GM18526 (cell line): Measurements from ENCODE around the gene COX19.

ENCODE experiments used
- POLR2A ChIP-seq: IDR thresholded peaks from 3 replicates; pipeline ENCODE4 v1.6.1; 2011; ENCODE audit not compliant: insufficient read length; ENCODE audit errors: extremely low read depth

The COX19 gene

DNA sequence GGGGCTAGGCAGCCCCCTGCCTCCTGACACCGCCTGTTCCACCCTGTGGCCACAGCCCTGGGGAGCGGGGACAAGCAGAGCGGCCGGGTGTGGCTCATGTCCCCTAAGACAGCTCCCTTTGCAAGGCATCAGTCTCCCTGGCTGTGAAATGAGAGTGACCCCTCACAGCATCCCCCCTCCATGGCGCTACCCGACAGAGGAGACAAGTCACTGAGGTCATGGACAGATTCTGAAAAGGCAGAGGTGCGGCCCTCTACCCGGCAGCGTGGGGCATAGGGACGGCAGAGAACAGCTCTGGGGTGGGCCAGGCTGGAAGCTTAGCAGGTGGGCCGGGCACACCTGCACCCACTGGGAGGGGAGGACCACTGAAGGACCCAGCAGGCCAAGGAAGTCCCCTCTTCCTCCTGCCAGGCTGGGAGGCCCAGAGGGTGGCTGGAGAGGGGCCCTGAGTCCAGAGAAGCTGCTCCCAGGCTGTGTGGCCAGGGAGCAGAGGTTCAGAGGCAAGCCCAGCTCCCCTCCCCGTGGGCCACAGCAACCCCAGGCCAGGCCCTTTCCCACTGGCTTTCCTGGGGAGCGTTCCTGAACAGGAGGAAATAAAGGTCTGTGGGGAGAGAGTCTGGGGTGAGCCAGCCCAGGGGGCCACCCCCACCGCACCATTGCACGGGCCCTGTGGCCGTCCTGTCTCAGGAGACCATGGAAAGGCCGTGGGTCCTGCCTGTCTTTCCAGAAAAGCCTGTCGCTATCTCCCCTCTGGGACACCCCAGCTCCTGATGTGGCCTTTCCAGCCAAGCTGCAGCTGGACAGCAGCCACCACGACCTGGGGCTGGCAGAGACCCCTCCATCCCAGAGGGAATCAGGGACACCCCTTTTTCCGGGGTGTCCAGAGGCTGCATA lies 22.6 kb downstream of the COX19 start:
- no peak for TF ChIP-seq POLR2A

GRCh38 chr7:951881-952547 lies 23.3 kb downstream of the COX19 start:
- TF ChIP-seq POLR2A: no peak

- no peak for TF ChIP-seq POLR2A
Measured at GRCh38 chr7:949021-949934, 26.1 kb downstream of the COX19 start.

DNA sequence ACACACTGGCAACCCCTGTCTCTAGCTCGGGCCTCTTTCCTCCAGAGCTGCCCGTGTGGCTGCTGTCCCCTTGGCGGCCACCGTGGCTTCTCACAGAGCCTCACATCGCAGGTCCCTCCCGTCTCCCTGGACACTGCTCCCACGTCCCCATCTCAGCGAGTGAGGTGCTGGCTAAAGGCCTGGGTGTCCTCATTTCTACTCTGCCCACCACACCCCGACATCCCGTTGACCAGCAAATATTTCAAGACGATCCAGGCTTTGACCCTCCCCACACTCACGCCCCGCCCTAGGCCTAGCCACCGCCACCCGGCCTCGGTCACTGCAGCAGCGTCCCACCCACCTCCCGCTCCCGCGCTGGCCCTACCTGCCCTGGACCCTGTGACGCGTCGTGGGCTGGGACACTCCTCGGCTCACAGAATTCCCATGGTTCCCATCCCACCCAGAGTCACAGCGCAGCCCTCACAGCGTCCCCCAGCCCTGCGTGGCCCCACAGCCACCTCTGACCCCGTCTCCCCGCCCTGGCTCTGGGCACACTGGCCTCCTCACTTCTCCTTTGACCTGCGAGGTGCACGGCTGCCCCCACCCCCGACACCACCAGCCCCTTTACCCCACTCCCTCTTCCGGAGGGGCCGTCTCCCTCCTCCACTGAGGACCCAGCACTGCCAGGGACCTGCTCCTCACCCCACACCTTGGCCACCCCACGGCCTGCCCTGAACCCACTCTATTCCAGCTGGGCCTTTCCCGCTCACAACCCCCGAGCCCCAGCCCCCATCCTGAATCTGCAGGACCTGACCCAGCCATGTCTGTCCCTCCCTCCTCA lies 27.7 kb downstream of the COX19 start:
- no peak for TF ChIP-seq POLR2A

- no peak for TF ChIP-seq POLR2A
Measured at GRCh38 chr7:946256-946996, 28.9 kb downstream of the COX19 start.

DNA sequence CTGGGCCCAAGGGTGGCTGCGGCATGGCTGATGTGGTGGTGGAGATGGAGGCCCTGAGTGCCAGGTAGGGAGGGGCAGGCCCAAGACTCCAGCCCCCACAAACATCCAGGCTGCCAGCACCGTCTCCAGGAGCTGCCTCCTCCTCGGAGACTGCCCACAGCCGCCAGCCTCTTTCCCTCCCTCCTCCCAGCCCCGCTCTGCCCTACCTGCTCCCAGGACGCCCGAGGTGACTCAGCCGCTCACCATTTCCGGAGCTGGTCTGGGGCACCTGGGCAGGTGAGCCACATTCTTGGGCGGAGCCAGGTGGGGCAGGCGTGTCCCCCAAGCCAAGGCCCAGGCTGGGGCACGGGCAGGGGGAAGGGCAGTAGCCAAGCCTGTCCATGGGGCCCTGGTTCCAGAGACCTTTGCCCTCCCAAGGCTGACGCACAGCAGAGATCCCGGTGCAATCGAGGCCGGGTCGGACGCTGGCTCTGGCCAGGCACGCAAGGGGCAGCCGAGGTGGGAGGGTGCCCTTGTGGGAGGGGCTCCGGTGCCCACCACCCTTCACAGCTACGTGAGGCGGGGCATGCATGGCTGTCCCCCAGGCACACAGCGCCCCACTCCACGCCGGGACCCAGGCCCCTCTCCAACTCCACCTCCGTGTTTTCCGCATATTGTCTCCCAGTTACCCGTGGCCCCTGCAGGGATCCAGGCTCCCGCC lies 29.6 kb downstream of the COX19 start:
- no peak for TF ChIP-seq POLR2A

DNA sequence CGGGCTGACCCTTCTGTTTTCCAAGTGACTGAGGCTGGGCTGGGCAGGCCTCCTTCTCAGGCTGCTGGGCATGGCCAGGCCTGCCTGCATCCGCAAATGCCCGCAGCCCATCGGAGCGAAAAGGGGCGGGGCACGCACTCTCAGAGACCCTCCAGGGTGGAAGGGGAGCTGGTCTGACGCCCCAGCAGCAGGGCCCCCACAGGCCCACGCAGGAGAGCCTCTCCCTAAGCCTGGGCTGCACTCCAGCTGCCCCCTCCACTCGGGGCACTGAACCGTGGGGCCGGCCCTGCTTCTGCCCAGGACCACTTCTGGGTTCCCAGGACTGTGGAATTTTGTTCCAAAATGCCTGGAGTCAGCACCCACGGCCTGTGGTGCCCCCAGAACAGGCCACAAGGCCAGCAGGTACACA lies 30.2 kb downstream of the COX19 start:
- TF ChIP-seq POLR2A: no peak

- no peak for TF ChIP-seq POLR2A
Measured at GRCh38 chr7:944744-945143, 30.6 kb downstream of the COX19 start.

DNA sequence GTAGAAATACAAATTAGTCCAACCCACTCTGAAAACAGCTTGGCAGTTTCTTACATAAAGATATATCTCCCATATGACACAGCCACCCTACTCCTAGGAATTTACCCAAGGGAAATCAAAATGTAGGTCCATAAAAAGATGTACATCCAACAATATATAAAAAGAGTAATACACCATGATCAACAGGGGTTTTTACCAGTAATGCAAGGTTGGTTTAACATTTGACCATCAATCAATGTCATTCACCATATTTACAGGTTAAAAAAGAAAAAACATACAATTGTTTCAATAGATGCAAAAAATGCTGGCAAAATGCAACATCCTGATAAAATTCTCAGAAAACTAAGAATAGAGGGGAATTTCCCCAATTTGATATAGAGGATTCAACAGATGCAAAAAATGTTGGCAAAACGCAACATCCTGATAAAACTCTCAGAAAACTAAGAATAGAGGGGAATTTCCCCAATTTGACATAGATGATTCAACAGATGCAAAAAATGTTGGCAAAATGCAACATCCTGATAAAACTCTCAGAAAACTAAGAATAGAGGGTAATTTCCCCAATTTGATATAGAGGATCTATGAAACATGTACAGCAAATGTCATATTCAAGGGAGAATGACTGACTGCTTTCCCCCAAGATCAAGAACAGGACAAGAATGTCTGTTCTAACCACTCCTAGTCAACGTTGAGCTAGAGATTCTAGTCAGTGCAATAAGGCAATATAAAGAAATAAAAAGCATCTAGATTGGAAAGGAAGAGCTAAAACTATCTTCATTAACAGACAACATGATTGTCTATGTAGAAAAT lies 34.5 kb downstream of the COX19 start:
- TF ChIP-seq POLR2A: no peak

DNA sequence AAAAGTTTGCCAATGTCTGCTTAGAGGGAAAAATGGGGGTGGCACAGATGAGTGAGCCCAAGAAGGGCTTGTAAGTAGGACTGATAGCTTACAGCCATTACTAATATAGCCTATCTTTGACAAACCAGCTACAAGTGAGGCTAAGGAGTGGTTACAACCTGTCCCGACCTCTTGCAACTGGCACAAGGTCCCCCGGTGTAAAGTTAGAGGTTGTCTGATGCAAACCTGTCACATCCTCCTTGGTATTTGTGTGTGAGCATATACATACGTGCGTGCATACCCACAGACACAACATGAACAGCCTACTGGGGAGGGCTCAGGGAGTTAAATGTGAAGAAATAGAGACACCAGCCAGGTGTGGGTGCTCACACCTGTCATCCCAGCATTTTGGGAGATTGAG lies 35.5 kb downstream of the COX19 start:
- no peak for TF ChIP-seq POLR2A

- TF ChIP-seq POLR2A: no peak
Measured at GRCh38 chr7:938546-939185, 36.7 kb downstream of the COX19 start.

DNA sequence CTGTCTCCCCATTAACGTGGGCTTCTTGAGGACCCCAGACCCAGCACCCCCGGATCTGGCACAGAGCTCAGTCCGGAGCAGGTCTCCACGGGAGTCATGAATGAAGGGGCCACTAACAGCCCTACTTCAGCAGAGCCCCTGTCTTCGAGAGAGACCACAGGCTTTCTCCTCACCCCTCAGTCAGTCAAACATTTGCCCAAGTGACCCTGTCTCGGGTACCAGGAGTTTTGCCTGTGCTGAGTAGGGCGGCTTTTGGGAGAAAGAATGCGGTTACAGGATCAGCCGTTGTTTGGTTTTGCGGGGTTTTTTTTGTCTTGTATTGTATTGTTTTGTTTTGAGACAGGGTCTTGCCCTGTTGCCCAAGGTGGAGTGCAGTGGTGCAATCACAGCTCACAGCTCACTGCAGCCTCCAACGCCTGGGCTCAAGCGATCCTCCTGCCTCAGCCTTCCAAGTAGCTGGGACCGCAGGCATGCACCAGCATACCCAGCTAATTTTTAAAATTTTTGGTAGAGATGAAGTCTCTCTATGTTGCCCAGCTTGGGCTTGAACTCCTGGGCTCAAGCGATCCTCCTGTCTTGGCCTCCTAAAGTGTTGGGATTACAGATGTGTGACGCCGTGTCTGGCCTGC lies 37.4 kb downstream of the COX19 start:
- TF ChIP-seq POLR2A: no peak
